Suppressor macrophage treated with lipopolysaccharide for 1 hour (primary cell): Measurements from ENCODE around the gene SMIM34.
"Not testable (repeated sequence)": the region's sequence is repeated elsewhere in the genome, so short reads cannot be mapped to it uniquely, and the experiment has no call there.

Experiments used
- DNase-seq, 3 donors: peaks; one replicate each; pipeline ENCODE4 v3.0.0-alpha.2; 2020 to 2022

Gene SMIM34

GRCh38 chr21:34423805-34424204 lies at the start of gene SMIM34:
Gene SMIM34 (minus strand): TSS chr21:34423951. CDS start chr21:34423839, 112 bp downstream.
- not testable (repeated sequence) for DNase-seq

- not testable (repeated sequence) for DNase-seq
Measured at GRCh38 chr21:34467333-34467732, 43.6 kb upstream of the SMIM34 start.

- not testable (repeated sequence) for DNase-seq
Measured at GRCh38 chr21:34459426-34459825, 35.7 kb upstream of the SMIM34 start.

- DNase-seq = not testable (repeated sequence)
Measured at GRCh38 chr21:34458266-34458665, 34.5 kb upstream of the SMIM34 start.

GRCh38 chr21:34456180-34456579 lies 32.4 kb upstream of the SMIM34 start:
- not testable (repeated sequence) for DNase-seq

GRCh38 chr21:34455628-34456027 lies 31.9 kb upstream of the SMIM34 start:
- DNase-seq = not testable (repeated sequence)

- not testable (repeated sequence) for DNase-seq
Measured at GRCh38 chr21:34447018-34447417, 23.3 kb upstream of the SMIM34 start.

GRCh38 chr21:34443486-34443885 lies 19.7 kb upstream of the SMIM34 start:
- not testable (repeated sequence) for DNase-seq

- DNase-seq = not testable (repeated sequence)
Measured at GRCh38 chr21:34429710-34430109, 6.0 kb upstream of the SMIM34 start.

GRCh38 chr21:34428441-34428840 lies 4.7 kb upstream of the SMIM34 start:
- not testable (repeated sequence) for DNase-seq

GRCh38 chr21:34427339-34427738 lies 3.6 kb upstream of the SMIM34 start:
- not testable (repeated sequence) for DNase-seq

GRCh38 chr21:34417448-34418077 lies 6.2 kb downstream of the SMIM34 start:
- not testable (repeated sequence) for DNase-seq

- DNase-seq = not testable (repeated sequence)
Measured at GRCh38 chr21:34407294-34407693, 16.5 kb downstream of the SMIM34 start.

GRCh38 chr21:34406676-34407075 lies 17.1 kb downstream of the SMIM34 start:
- DNase-seq = not testable (repeated sequence)

- DNase-seq = not testable (repeated sequence)
Measured at GRCh38 chr21:34406102-34406501, 17.6 kb downstream of the SMIM34 start.

GRCh38 chr21:34405686-34406085 lies 18.1 kb downstream of the SMIM34 start:
- DNase-seq = not testable (repeated sequence)

GRCh38 chr21:34404742-34405141 lies 19.0 kb downstream of the SMIM34 start:
- not testable (repeated sequence) for DNase-seq

- DNase-seq = not testable (repeated sequence)
Measured at GRCh38 chr21:34400522-34400921, 23.2 kb downstream of the SMIM34 start.

GRCh38 chr21:34383724-34384415 lies 39.9 kb downstream of the SMIM34 start:
- not testable (repeated sequence) for DNase-seq

- DNase-seq = not testable (repeated sequence)
Measured at GRCh38 chr21:34383138-34383537, 40.6 kb downstream of the SMIM34 start.

GRCh38 chr21:34375619-34375972 lies 48.2 kb downstream of the SMIM34 start:
- DNase-seq = not testable (repeated sequence)

GRCh38 chr21:34374940-34375618 lies 48.7 kb downstream of the SMIM34 start, which contains the start of gene SMIM11:
Gene SMIM11 (plus strand): TSS chr21:34375507. CDS start chr21:34379505, 3,998 bp downstream.
- DNase-seq = not testable (repeated sequence)

- not testable (repeated sequence) for DNase-seq
Measured at GRCh38 chr21:34374462-34374861, 49.3 kb downstream of the SMIM34 start.
